Measurements from ENCODE around the gene CACNA2D4.

Gene CACNA2D4

GRCh38 chr12:1933342-1934051 is 15.0 kb upstream of the CACNA2D4 start:
- no peak for DNase-seq (ENCODE audit: low read depth in 2 of 2)

- no peak for DNase-seq (ENCODE audit: low read depth in 2 of 2)
These were observed 13.9 kb upstream of the CACNA2D4 start for GRCh38 chr12:1932264-1932777.

GRCh38 chr12:1931642-1932041 is 13.2 kb upstream of the CACNA2D4 start:
- no peak for DNase-seq (ENCODE audit: low read depth in 2 of 2)

GRCh38 chr12:1930803-1931597 is 12.5 kb upstream of the CACNA2D4 start:
- DNase-seq (ENCODE audit: low read depth in 2 of 2): no peak

- no peak for DNase-seq (ENCODE audit: low read depth in 2 of 2)
These were observed 11.7 kb upstream of the CACNA2D4 start for GRCh38 chr12:1929985-1930802.

GRCh38 chr12:1929241-1929984 is 11.0 kb upstream of the CACNA2D4 start:
- DNase-seq (ENCODE audit: low read depth in 2 of 2): no peak

GRCh38 chr12:1928439-1929121 is 10.1 kb upstream of the CACNA2D4 start:
- no peak for DNase-seq (ENCODE audit: low read depth in 2 of 2)

GRCh38 chr12:1927751-1928351 is 9.4 kb upstream of the CACNA2D4 start:
- no peak for DNase-seq (ENCODE audit: low read depth in 2 of 2)

- DNase-seq (ENCODE audit: low read depth in 2 of 2): no peak
These were observed 8.7 kb upstream of the CACNA2D4 start for GRCh38 chr12:1927051-1927680.

GRCh38 chr12:1926251-1926657 is 7.8 kb upstream of the CACNA2D4 start:
- DNase-seq (ENCODE audit: low read depth in 2 of 2): no peak

GRCh38 chr12:1925684-1926006 is 7.2 kb upstream of the CACNA2D4 start:
- DNase-seq (ENCODE audit: low read depth in 2 of 2): no peak

- DNase-seq (ENCODE audit: low read depth in 2 of 2): no peak
These were observed 6.7 kb upstream of the CACNA2D4 start for GRCh38 chr12:1924996-1925683.

GRCh38 chr12:1922985-1923384 is 4.5 kb upstream of the CACNA2D4 start:
- DNase-seq (ENCODE audit: low read depth in 2 of 2): no peak

- no peak for DNase-seq (ENCODE audit: low read depth in 2 of 2)
These were observed 3.7 kb upstream of the CACNA2D4 start for GRCh38 chr12:1922075-1922709.

- no peak for DNase-seq (ENCODE audit: low read depth in 2 of 2)
These were observed 2.5 kb upstream of the CACNA2D4 start for GRCh38 chr12:1920971-1921370.

- DNase-seq (ENCODE audit: low read depth in 2 of 2): no peak
These were observed 2.0 kb upstream of the CACNA2D4 start for GRCh38 chr12:1920436-1920835.

GRCh38 chr12:1919763-1920162 is 1.3 kb upstream of the CACNA2D4 start:
- no peak for DNase-seq (ENCODE audit: low read depth in 2 of 2)

GRCh38 chr12:1919284-1919683 is 832 bp upstream of the CACNA2D4 start:
- no peak for DNase-seq (ENCODE audit: low read depth in 2 of 2)

- DNase-seq (ENCODE audit: low read depth in 2 of 2): no peak
These were observed 408 bp upstream of the CACNA2D4 start for GRCh38 chr12:1918884-1919236.
